Thymus (tissue), 11 donors: ENCODE results near the gene FAM78A. TPM values are rescaled to one million over a fixed set of nuclear protein-coding genes. Genes with fewer than 3 reads are reported as not detected.
"Not testable (repeated sequence)": the region's sequence is repeated elsewhere in the genome, so short reads cannot be mapped to it uniquely, and the experiment has no call there.

Source experiments
- DNase-seq, 9 donors: peaks; one replicate each; pipeline ENCODE4 v3.0.0-alpha.2; 2013; ENCODE audit warnings: low spot score in 9 of 9, low read depth in 6 of 9, missing footprints in 1 of 9
- H3K27ac ChIP-seq, 2 donors: one replicate each; pipeline ENCODE4 v1.5.1; 2013; ENCODE audit warnings: control low read depth in 1 of 2, low read depth in 1 of 2, low read length in 1 of 2, mild to moderate bottlenecking in 1 of 2, moderate library complexity in 1 of 2
- H3K27me3 ChIP-seq, 2 donors: one replicate each; pipeline ENCODE4 v1.5.1; 2013; ENCODE audit warnings: low read length in 1 of 2; ENCODE audit not compliant: control insufficient read depth in 2 of 2, insufficient read depth in 1 of 2
- H3K36me3 ChIP-seq, 2 donors: one replicate each; pipeline ENCODE4 v1.5.1; 2013; ENCODE audit warnings: low read length in 1 of 2, mild to moderate bottlenecking in 1 of 2, moderate library complexity in 1 of 2; ENCODE audit not compliant: control insufficient read depth in 2 of 2, insufficient read depth in 2 of 2
- H3K4me1 ChIP-seq, 2 donors: one replicate each; pipeline ENCODE4 v1.5.1; 2013; ENCODE audit warnings: low read length in 2 of 2; ENCODE audit not compliant: control insufficient read depth in 2 of 2, insufficient read depth in 2 of 2
- H3K4me3 ChIP-seq, 2 donors: one replicate each; pipeline ENCODE4 v1.5.1; 2013; ENCODE audit warnings: low read length in 2 of 2, control low read depth in 1 of 2, mild to moderate bottlenecking in 1 of 2
- H3K9me3 ChIP-seq, 2 donors: one replicate each; pipeline ENCODE4 v1.5.1; 2013; ENCODE audit warnings: low read length in 1 of 2, mild to moderate bottlenecking in 1 of 2; ENCODE audit not compliant: control insufficient read depth in 2 of 2, insufficient read depth in 1 of 2
- WGBS: extraction: QIAGEN DNeasy Blood & Tissue Kit; methylation state at CpG from one replicate; pipeline ENCODE4 v1.1.7; 2013; 5-methylcytosine and 5-hydroxymethylcytosine counted together
- polyA plus RNA-seq: library from polyadenylated mRNA; stranded (reverse); fragments of 200-250 nt; gene quantifications from one replicate; pipeline ENCODE4 v1.2.3, GENCODE V29; 2013
- total RNA-seq: library from RNA; stranded (reverse); fragments of 120-200 nt; gene quantifications from one replicate; pipeline ENCODE4 v1.2.4, GENCODE V29; 2013
- donor health status: healthy.

Gene FAM78A
- total and polyA plus RNA-seq, 2 donors: 19.6 to 28.2 TPM

DNA sequence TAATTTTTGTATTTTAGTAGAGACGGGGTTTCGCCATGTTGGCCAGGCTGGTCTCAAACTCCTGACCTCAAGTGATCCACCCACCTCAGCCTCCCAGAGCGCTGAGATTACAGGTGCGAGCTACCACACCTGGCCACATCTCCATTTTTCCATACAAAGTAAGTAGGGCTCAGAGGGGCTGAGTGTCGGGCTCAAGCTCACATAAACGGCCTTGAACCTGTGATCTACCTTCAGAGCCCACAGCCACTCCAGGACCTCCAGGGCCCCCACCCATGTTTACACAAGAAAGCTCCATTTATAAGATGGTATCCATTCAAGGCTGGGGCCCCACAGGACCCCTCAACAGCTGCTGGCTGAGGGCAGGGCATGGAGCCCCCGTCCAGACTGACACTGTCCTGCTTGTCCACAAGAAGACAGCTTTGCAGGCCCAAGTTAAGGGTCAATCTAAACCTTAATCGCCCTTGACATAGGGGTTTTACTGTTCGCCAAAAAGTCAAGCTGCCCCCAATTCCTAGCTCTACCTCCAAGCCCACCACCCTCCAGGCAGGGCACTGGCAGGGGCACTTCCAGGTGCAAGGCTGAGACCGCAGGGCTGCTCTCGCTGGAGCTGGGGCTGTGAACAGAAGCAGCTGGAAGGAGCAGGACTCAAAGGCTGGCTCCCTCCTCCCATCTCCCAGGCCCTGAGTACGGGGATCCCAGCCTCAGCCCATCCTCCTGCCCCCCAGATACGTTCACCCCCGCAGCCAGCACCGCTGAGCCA lies 18.9 kb downstream of the FAM78A start:
- no peak overlapping the region for H3K4me3 ChIP-seq
- H3K9me3 ChIP-seq: no peaks in the 10 kb centered on the region
- peak overlapping the region; percentile 78 to 99 for H3K27ac ChIP-seq
- no peaks in the 10 kb centered on the region for H3K27me3 ChIP-seq
- 67% methylated on average over 15 of the region's 15 CpGs for WGBS
- H3K36me3 ChIP-seq: peaks cover 38 to 40% of the 10 kb centered on the region in 2 donors
- H3K4me1 ChIP-seq: peaks cover 23 to 64% of the 10 kb centered on the region in 2 donors
- peak in 1 of 9 donors; percentile 52 for DNase-seq

DNA sequence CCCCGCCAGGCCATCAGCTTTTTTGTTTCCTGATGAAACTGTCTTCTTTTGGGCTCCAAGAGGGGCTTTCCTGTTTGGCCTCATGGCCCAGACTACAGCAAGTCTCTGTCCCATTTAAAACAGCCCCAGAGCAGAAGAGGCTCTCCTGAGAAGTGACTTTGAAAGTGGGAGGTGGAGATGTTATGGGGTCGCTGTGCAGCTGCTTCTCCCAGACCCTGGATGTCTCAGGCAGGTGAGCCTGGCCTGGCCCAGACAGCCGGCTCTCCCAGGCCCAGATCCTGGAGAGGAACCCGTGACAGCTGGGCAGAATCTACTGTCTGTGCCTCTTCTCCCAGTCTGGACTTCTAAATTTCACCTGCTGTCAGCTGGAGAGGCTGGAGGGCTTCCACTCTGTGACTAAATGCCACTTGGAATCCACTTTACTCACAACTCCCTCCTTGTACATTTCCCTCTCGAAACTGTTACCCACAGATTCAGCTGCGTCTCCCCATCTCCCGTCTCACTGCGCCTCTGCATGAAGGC lies 20.6 kb downstream of the FAM78A start:
- WGBS: 24% methylated on average over 8 of the region's 8 CpGs
- DNase-seq: peak in 1 of 9 donors; percentile 51
- H3K4me3 ChIP-seq: peak overlapping the region; percentile 50 to 52
- peak overlapping the region; percentile 99 for H3K27ac ChIP-seq
- peaks cover 31 to 78% of the 10 kb centered on the region in 2 donors for H3K4me1 ChIP-seq
- H3K27me3 ChIP-seq: no peaks in the 10 kb centered on the region
- H3K36me3 ChIP-seq: peaks cover 24 to 26% of the 10 kb centered on the region in 2 donors
- no peaks in the 10 kb centered on the region for H3K9me3 ChIP-seq

DNA sequence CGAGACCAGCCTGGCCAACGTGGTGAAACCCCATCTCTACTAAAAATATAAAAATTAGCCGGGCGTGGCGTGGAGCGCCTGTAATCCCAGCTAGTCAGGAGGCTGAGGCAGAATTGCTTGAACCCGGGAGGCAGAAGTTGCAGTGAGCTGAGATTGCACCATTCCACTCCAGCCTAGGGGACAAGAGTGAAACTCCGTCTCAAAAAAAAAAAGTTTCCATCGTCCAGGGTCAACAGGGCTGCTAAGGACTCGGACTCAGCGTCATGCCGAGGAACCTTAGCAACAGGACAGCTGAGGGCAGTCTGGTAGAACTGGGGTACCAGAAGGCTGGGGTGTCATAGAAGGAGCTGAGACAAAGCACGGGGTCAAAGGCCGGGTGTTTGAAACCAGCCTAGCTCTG lies 21.7 kb downstream of the FAM78A start:
- H3K27ac ChIP-seq: peak overlapping the region; percentile 75 to 99
- no peak overlapping the region for H3K4me3 ChIP-seq
- H3K9me3 ChIP-seq: no peaks in the 10 kb centered on the region
- peaks cover 13 to 15% of the 10 kb centered on the region in 2 donors for H3K36me3 ChIP-seq
- peaks cover 31 to 78% of the 10 kb centered on the region in 2 donors for H3K4me1 ChIP-seq
- 92% methylated on average over 14 of the region's 14 CpGs for WGBS
- no peaks in the 10 kb centered on the region for H3K27me3 ChIP-seq
- DNase-seq: no peak

DNA sequence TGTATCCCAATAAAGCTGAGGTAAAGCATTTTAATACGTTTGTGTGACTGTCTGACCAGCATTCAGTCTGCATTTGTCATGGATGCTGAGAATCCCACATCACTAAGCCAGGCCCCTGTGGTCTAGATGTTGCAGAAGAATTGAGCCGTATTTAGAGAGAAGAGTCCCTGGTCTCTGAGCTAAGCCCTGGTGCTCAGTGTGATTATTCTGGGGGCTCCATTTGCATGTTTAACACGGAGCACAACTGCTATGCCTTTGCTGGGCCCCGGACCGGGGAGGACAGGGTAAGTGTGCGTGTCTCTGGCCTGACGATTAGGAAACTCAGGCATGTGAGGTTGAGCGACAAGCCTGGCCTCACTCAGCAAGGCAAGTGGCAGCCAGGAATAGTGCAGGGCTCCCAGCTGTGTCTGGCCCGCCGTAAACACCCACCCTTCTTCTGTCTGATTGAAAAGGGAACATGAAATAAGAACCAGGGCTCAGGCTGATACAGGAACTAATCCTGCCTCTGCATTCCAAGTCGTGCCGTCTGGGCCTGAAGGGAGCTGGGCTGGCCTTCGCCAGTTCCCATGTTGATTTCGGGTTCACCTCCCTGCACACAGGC lies 22.3 kb downstream of the FAM78A start:
- Histone ChIP-seq H3K9me3 (no peaks in the 10 kb centered on the region), H3K4me1 (peaks cover 31 to 78% of the 10 kb centered on the region in 2 donors), H3K27ac (peak overlapping the region; percentile 62 to 75), H3K4me3 (no peak overlapping the region), H3K36me3 (peaks cover 6 to 9% of the 10 kb centered on the region in 2 donors), H3K27me3 (no peaks in the 10 kb centered on the region)
- DNase-seq: no peak
- WGBS: 41% methylated on average over 14 of the region's 14 CpGs

DNA sequence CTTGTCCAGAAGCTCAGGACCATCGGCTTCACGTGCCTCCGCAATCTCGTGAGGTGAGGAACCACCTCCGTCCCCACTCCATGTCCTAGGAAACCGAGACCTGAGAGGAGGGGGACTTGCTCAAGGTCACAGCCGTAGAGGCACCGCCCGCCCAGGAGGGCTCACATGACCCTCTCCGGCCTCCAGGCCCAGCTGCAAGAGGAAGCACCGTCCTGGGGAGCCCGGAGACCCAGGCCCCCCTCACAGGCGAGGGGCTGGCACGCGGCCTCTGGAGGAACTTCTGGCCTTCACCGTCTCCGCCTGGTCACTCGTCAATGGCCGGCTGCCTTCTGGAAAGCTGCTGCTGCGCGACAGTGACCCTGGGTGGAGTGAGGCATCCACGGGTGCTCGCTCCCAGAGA lies 24.2 kb downstream of the FAM78A start:
- DNase-seq: no peak
- H3K27ac ChIP-seq: peak overlapping the region; percentile 70 to 84
- WGBS: 85% methylated on average over 23 of the region's 23 CpGs
- H3K36me3 ChIP-seq: no peaks in the 10 kb centered on the region
- H3K9me3 ChIP-seq: no peaks in the 10 kb centered on the region
- H3K4me3 ChIP-seq: peak overlapping the region; percentile 11 to 25
- peaks cover 22 to 61% of the 10 kb centered on the region in 2 donors for H3K4me1 ChIP-seq
- no peaks in the 10 kb centered on the region for H3K27me3 ChIP-seq

DNA sequence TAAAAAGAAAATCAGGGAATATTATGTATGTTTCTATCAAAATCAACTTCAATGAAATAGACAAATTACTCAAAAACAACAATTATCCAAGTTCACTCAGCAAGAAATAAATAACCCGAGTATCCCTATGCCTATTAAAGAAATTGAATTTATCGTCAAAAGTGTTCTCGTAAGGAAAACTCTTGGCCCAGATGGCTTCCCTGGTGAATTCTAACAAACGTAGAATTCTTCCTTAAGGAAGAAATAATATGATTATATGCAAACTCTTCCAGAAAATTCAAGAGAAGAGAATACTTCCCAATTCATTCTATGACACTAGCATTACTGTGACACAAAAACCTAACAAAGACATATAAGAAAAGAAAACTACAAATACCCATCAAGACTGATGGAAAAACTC lies 29.7 kb downstream of the FAM78A start:
- 98% methylated on average over 4 of the region's 4 CpGs for WGBS
- no peak overlapping the region for H3K27ac ChIP-seq

DNA sequence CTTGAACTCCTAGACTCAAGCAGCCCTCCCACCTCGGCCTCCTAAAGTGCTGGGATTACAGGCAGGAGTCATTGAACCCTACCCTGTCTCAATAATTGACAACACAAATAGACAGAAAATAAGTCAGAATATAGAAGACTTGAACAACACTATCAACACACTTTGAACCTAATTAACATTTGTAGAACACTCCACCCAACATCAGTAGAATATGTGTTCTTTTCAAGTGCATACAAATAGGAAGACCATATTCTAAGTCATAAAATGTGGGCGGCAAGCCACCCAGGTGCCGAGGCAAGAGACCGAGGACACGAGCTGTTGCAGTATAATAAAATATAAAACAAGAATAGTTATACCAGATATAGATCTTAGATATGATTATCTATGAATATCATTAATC lies 32.0 kb downstream of the FAM78A start:
- not testable (repeated sequence) for H3K4me3 ChIP-seq, H3K36me3 ChIP-seq, H3K27ac ChIP-seq, DNase-seq, H3K27me3 ChIP-seq
- WGBS: 98% methylated on average over 5 of the region's 5 CpGs
- peaks cover 9 to 20% of the 10 kb centered on the region in 2 donors for H3K4me1 ChIP-seq
- peaks cover 0 to 10% of the 10 kb centered on the region in 2 donors for H3K9me3 ChIP-seq

More for the DNA sequence above, 29.7 kb downstream of the FAM78A start:
- Histone ChIP-seq H3K9me3 (peaks cover 0 to 5% of the 10 kb centered on the region in 2 donors), H3K4me3 (no peak overlapping the region), H3K4me1 (peaks cover 0 to 6% of the 10 kb centered on the region in 2 donors), H3K27me3 (no peaks in the 10 kb centered on the region), H3K36me3 (no peaks in the 10 kb centered on the region)
- no peak for DNase-seq

DNA sequence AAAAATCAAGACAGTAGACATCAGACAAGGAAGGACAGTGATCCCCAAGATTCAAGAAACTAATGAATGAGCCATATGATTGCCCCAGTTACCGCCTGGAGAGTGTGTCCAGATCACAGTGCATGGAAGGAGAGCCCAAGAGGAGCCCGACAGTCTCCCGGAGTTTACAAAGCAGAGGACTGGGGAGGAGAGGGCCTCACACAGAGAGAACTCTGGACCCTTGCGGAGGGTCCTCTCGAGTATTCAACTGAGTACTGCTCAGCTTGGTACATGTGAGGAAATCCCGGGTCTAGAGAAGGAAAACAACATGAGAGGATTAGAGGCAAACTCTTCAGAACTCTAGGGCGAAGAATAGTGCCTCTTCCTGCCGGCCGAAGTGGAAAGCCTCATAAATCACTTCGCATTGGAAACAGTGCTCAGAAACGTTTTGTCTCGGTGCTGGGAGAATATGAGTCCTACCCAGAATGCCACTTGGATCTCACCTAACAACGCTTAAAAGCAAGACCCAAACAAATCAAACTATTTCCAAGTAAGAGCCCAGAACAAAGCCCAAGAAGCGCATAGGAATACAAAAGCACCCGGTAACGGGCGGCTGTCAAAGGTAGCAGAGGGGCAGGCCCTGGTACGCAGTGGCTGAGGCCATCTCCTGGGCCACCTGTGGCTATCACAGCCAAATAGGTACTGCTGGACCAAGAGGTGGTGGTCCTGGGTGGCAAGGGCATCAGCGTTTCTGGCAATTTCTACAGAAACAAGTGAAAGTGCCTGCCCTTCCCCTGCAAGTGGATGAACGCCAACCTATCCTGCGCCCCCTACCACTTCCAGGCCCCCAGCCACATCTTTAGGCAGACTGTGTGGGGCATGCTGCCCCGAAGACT lies 36.0 kb downstream of the FAM78A start:
- peaks cover 0 to 10% of the 10 kb centered on the region in 2 donors for H3K9me3 ChIP-seq
- peaks cover 4 to 13% of the 10 kb centered on the region in 2 donors for H3K36me3 ChIP-seq
- H3K27me3 ChIP-seq: no peaks in the 10 kb centered on the region
- WGBS: 86% methylated on average over 22 of the region's 22 CpGs
- no peak for DNase-seq
- no peak overlapping the region for H3K4me3 ChIP-seq
- peaks cover 33 to 61% of the 10 kb centered on the region in 2 donors for H3K4me1 ChIP-seq
- no peak overlapping the region for H3K27ac ChIP-seq
